HCT116 (cell line): ENCODE results near the gene TPGS1. TPM values are rescaled to one million over a fixed set of nuclear protein-coding genes. Genes with fewer than 3 reads are reported as not detected.

Source experiments
- ATAC-seq: fragments of 200-7000 bp; cut with Tn5 transposase; 2 replicates; pipeline ENCODE4 v1.9.1; 2020; ENCODE audit warnings: mild to moderate bottlenecking, moderate library complexity
- BruUV-seq: library from RNA; stranded (reverse); fragments of 400-500 nt; replicated peaks from 2 replicates; lab custom pipeline; 2021; lab: Mats Ljungman, UMichigan
- CTCF ChIA-PET: fragments of 300-600 bp; sonication (Branson Sonifier 250); formaldehyde crosslinking; loops from one replicate; lab custom pipeline; 2021; ENCODE audit warnings: antibody characterized with exemption; lab: Charles Lee
- POLR2A ChIA-PET: fragments of 300-600, 350-600 bp; sonication (Branson Sonifier 250); formaldehyde crosslinking; loops from one replicate; lab custom pipeline; 2021; ENCODE audit warnings: antibody characterized with exemption; lab: Charles Lee
- RAD21 ChIA-PET, 2 experiments: fragments of 300-600 bp; sonication (Branson Sonifier 250); formaldehyde crosslinking; loops; one replicate each; lab custom pipeline; 2023; ENCODE audit warnings: low total read pairs in 2 of 2; ENCODE audit not compliant: uncharacterized antibody in 2 of 2, unreplicated experiment in 2 of 2, low non-redundant PET in 1 of 2; lab: Charles Lee
- DNase-seq: peaks from one replicate; pipeline ENCODE4 v3.0.0-alpha.2; 2010; ENCODE audit warnings: low read depth, low spot score
- H2AFZ ChIP-seq: fragments of 200-600 bp; shearing (Covaris generic), sonication (generic); 2 replicates; pipeline ENCODE4 v1.6.1; 2017; ENCODE audit warnings: low read depth, mixed run types, mixed read lengths, antibody characterized with exemption, low read length; ENCODE audit not compliant: poor library complexity, severe bottlenecking
- H3K27ac ChIP-seq: 2 replicates; pipeline ENCODE4 v1.5.1; 2012; ENCODE audit warnings: low read depth, low read length
- H3K27me3 ChIP-seq: fragments of 200-600 bp; sonication (generic); 2 replicates; pipeline ENCODE4 v1.6.1; 2016; ENCODE audit warnings: mixed run types, low read length, mixed read lengths; ENCODE audit not compliant: insufficient read depth
- H3K36me3 ChIP-seq, 2 experiments: fragments of 200-500 bp in 1 of 2; fragments of 200-600 bp in 1 of 2; sonication (Bioruptor generic) in 1 of 2; sonication (generic) in 1 of 2; 2 replicates each; pipeline versions ENCODE4 v1.5.1 to v1.6.1; 2014 to 2016; ENCODE audit warnings: low read length in 2 of 2, inconsistent platforms in 1 of 2, mixed read lengths in 1 of 2, mixed run types in 1 of 2; ENCODE audit not compliant: insufficient read depth in 2 of 2, control insufficient read depth in 1 of 2
- H3K4me1 ChIP-seq, 2 experiments: fragments of 200-600 bp in 1 of 2; sonication (generic) in 1 of 2; 2 replicates each; pipeline versions ENCODE4 v1.5.1 to v1.6.1; 2012 to 2017; ENCODE audit warnings: low read length in 2 of 2, inconsistent platforms in 1 of 2, mild to moderate bottlenecking in 1 of 2, mixed read lengths in 1 of 2, mixed run types in 1 of 2, moderate library complexity in 1 of 2; ENCODE audit not compliant: insufficient read depth in 2 of 2, control insufficient read depth in 1 of 2
- H3K4me2 ChIP-seq: fragments of 200-600 bp; sonication (generic); 2 replicates; pipeline ENCODE4 v1.6.1; 2017; ENCODE audit warnings: mixed run types, low read length, mixed read lengths
- H3K4me3 ChIP-seq, 2 experiments: fragments of 200-600 bp in 1 of 2; sonication (generic) in 1 of 2; replicated peaks in 1 of 2; 2 replicates each; pipeline ENCODE4 v1.5.1; 2011 to 2016; ENCODE audit warnings: low read length in 2 of 2, control low read depth in 1 of 2, low read depth in 1 of 2, mild to moderate bottlenecking in 1 of 2, mixed read lengths in 1 of 2, mixed run types in 1 of 2
- H3K79me2 ChIP-seq: fragments of 200-600 bp; sonication (generic); 2 replicates; pipeline ENCODE4 v1.6.1; 2017; ENCODE audit warnings: mild to moderate bottlenecking, mixed run types, low read length, moderate library complexity, mixed read lengths; ENCODE audit not compliant: insufficient read depth
- H3K9ac ChIP-seq: fragments of 200-600 bp; sonication (generic); 2 replicates; pipeline ENCODE4 v1.6.1; 2016; ENCODE audit warnings: low read length, mixed read lengths
- H3K9me2 ChIP-seq: fragments of 200-600 bp; sonication (generic), shearing (Covaris generic); 2 replicates; pipeline ENCODE4 v1.6.1; 2017; ENCODE audit warnings: mixed run types, mild to moderate bottlenecking, moderate library complexity; ENCODE audit not compliant: insufficient read depth
- H3K9me3 ChIP-seq, 2 experiments: fragments of 200-500 bp in 1 of 2; fragments of 200-600 bp in 1 of 2; sonication (Bioruptor generic) in 1 of 2; sonication (generic) in 1 of 2; 2 replicates each; pipeline ENCODE4 v1.6.1; 2014 to 2017; ENCODE audit warnings: low read length in 2 of 2, mixed read lengths in 2 of 2, inconsistent platforms in 1 of 2, low read depth in 1 of 2, mild to moderate bottlenecking in 1 of 2, mixed run types in 1 of 2, moderate library complexity in 1 of 2; ENCODE audit not compliant: control insufficient read depth in 1 of 2, insufficient read depth in 1 of 2
- H4K20me1 ChIP-seq: fragments of 200-600 bp; sonication (generic), shearing (Covaris generic); 2 replicates; pipeline ENCODE4 v1.6.1; 2017; ENCODE audit warnings: mixed run types, mild to moderate bottlenecking, moderate library complexity; ENCODE audit not compliant: insufficient read depth
- CBX3 ChIP-seq: IDR thresholded peaks from 2 replicates; pipeline ENCODE4 v1.6.1; 2012; ENCODE audit warnings: low read depth
- CEBPB ChIP-seq: IDR thresholded peaks from 2 replicates; pipeline ENCODE4 v1.6.1; 2012; ENCODE audit warnings: low read depth
- ELF1 ChIP-seq: IDR thresholded peaks from 2 replicates; pipeline ENCODE4 v1.6.1; 2012; ENCODE audit warnings: low read depth, borderline replicate concordance
- MAX ChIP-seq: IDR thresholded peaks from 2 replicates; pipeline ENCODE4 v1.6.1; 2012
- POLR2A ChIP-seq: IDR thresholded peaks from 2 replicates; pipeline ENCODE4 v1.7.0; 2011; ENCODE audit warnings: borderline replicate concordance; ENCODE audit not compliant: insufficient read depth, insufficient read length; ENCODE audit errors: extremely low read depth
- POLR2AphosphoS5 ChIP-seq: IDR thresholded peaks from 2 replicates; pipeline ENCODE4 v1.6.1; 2011; ENCODE audit warnings: mild to moderate bottlenecking, low read depth, low read length, moderate library complexity
- TCF7L2 ChIP-seq: IDR thresholded peaks from 2 replicates; pipeline ENCODE4 v1.7.0; 2011; ENCODE audit warnings: borderline replicate concordance, inconsistent platforms; ENCODE audit not compliant: insufficient read depth, insufficient read length; ENCODE audit errors: extremely low read depth
- YY1 ChIP-seq: IDR thresholded peaks from 2 replicates; pipeline ENCODE4 v1.6.1; 2011; ENCODE audit warnings: low read length, low read depth, moderate library complexity, mild to moderate bottlenecking; ENCODE audit not compliant: insufficient replicate concordance; ENCODE audit errors: extremely low read depth
- ZBTB33 ChIP-seq: IDR thresholded peaks from 2 replicates; pipeline ENCODE4 v1.6.1; 2011; ENCODE audit warnings: mild to moderate bottlenecking, low read length, moderate library complexity; ENCODE audit not compliant: insufficient replicate concordance; ENCODE audit errors: extremely low read depth
- intact Hi-C: fragments of 100-400 bp; cut with micrococcal nuclease; formaldehyde crosslinking; loops from 2 replicates; pipeline ENCODE4 v1.10.0; 2022
- total RNA-seq: library from RNA; stranded (reverse); gene quantifications from one replicate; pipeline ENCODE4 v1.2.1, GENCODE V29; 2021; ENCODE audit not compliant: unreplicated experiment

Gene TPGS1
- total RNA-seq, 1 experiment from 2014 or later = 19.1 TPM

- Histone ChIP-seq H3K27me3 (no peaks in the 10 kb centered on the region), H3K9ac (no peak overlapping the region), H3K36me3 (no peaks in the 10 kb centered on the region), H3K9me2 (no peaks in the 10 kb centered on the region), H4K20me1 (no peaks in the 10 kb centered on the region), H3K79me2 (no peaks in the 10 kb centered on the region), H3K4me2 (no peak overlapping the region), H2AFZ (no peak overlapping the region), H3K9me3 (no peaks in the 10 kb centered on the region; a peak in 1 of 4 replicates), H3K4me3 (no peak overlapping the region), H3K27ac (no peak overlapping the region; the same call in 1 of the 2 replicates), H3K4me1 (peaks cover 5 to 12% of the 10 kb centered on the region in 2 experiments)
- BruUV-seq = no TSS peak
- POLR2A ChIA-PET = no interaction called here
- ATAC-seq = no peak
- CTCF ChIA-PET = interaction anchor here (2.2 to 2.6 kb wide), 2 partner anchors 12 to 16 kb away, joined by 11 to 29 read pairs; partner anchors contain the start of gene TPGS1
- intact Hi-C loops = no loop called here
- RAD21 ChIA-PET = no interaction called here
- no peak for DNase-seq
- no peak for TF ChIP-seq TCF7L2
- TF ChIP-seq YY1 = no peak
- TF ChIP-seq MAX = no peak
- TF ChIP-seq CEBPB = no peak
- no peak for TF ChIP-seq POLR2AphosphoS5
- no peak for TF ChIP-seq POLR2A
- TF ChIP-seq ZBTB33 = no peak
- TF ChIP-seq ELF1 = no peak
- TF ChIP-seq CBX3 = no peak
Measured at GRCh38 chr19:494171-495080, 12.9 kb upstream of the TPGS1 start.
